ENCODE measurements around the gene SLC25A40.
"Not testable (repeated sequence)": the region's sequence is repeated elsewhere in the genome, so short reads cannot be mapped to it uniquely, and the experiment has no call there.

Gene SLC25A40

DNA sequence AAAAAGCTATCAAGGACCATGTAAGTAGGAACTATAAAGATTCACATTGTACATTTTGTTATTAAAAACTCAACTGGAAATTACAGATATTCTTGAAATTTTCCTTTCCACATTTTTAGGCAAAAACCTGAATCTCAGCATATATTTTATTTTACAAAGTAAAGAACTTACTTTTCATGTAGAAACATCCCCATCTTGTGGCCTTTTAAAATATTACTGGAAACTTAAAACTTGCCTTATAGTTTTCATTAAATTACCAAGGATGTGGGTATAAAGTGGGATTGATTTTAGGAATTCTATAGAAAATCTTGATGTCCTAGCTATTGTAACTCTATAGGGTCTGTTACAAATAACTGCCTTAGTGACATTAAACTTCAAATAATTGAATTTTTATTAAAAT, 10.7 kb upstream of the SLC25A40 start:
- H3K4me1 ChIP-seq (ENCODE audit: control insufficient read depth, insufficient read depth, low read length): no peaks in the 10 kb centered on the region
- H3K27me3 ChIP-seq (ENCODE audit: control insufficient read depth in 1 of 2, insufficient read depth in 2 of 2, low read length in 2 of 2): no peaks in the 10 kb centered on the region
- no peak overlapping the region for H3K27ac ChIP-seq (ENCODE audit: low read length)
- no peaks in the 10 kb centered on the region for H3K36me3 ChIP-seq (ENCODE audit: control insufficient read depth in 2 of 2, insufficient read depth in 2 of 2, low read length in 2 of 2)
- H3K4me3 ChIP-seq (ENCODE audit: low read length in 2 of 2): no peak overlapping the region
- H3K9me3 ChIP-seq (ENCODE audit: control insufficient read depth in 2 of 2, low read length in 2 of 2): no peaks in the 10 kb centered on the region
- H3K9ac ChIP-seq (ENCODE audit: low read length in 2 of 2): no peak overlapping the region

DNA sequence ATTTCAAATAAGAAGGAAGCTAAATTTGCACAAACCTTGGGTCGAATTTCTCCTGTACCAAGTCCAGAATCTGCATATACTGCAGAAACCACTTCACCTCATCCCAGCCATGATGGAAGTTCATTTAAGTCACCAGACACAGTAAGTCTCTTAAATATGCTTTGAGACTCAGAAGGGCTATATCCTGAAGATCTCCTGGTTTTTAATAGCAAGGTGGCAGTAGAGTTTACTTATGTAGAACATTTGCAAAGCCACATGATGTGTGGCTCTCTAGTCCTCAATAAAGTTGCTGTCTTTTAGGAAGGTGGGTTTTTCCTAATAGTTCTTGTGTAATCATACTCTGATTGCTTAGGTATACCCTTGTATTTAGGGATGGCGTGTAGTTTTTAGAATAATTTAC, 8.9 kb upstream of the SLC25A40 start:
- Histone ChIP-seq H3K27ac (ENCODE audit: low read length) (no peak overlapping the region), H3K9me3 (ENCODE audit: control insufficient read depth in 2 of 2, low read length in 2 of 2) (no peaks in the 10 kb centered on the region), H3K4me3 (ENCODE audit: low read length in 2 of 2) (no peak overlapping the region), H3K27me3 (ENCODE audit: control insufficient read depth in 1 of 2, insufficient read depth in 2 of 2, low read length in 2 of 2) (no peaks in the 10 kb centered on the region), H3K4me1 (ENCODE audit: control insufficient read depth, insufficient read depth, low read length) (no peaks in the 10 kb centered on the region), H3K9ac (ENCODE audit: low read length in 2 of 2) (no peak overlapping the region), H3K36me3 (ENCODE audit: control insufficient read depth in 2 of 2, insufficient read depth in 2 of 2, low read length in 2 of 2) (no peaks in the 10 kb centered on the region)

DNA sequence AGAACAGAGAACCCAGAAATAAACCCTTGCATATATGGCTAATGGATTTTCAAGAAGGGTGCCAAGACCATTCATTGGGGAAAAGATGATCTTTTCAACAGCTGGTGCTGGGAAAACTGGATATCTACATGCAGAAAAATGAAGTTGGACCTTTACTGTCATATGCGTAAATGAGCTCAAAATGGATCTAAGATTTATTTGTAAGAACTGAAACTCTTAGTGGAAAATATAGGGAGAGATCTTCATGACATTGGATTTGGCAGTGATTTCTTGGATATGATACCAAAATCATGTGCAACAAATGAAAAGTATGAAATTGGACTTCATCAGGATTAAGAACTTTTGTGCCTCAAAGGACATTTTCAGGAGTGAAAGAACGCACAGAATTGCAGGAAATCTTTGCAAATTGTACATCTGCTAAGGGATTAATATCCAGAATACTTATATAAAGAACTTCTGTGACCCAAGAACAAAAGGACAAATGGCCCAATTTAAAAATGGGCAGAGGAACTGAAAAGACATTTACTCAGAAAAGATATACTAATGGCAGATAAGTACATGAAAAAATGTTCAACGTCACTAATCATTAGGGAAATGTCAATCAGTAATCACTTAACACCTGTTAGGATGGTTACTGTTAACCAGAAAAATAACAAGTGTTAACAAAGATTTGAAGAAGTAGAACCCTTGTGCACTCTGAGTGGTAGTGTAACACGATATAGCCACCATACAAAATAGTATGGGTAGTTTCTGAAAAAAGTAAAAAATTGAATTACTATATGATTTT, 6.2 kb upstream of the SLC25A40 start:
- Histone ChIP-seq H3K9ac (ENCODE audit: low read length in 2 of 2) (no peak overlapping the region), H3K9me3 (ENCODE audit: control insufficient read depth in 2 of 2, low read length in 2 of 2) (no peaks in the 10 kb centered on the region), H3K4me1 (ENCODE audit: control insufficient read depth, insufficient read depth, low read length) (no peaks in the 10 kb centered on the region), H3K27me3 (ENCODE audit: control insufficient read depth in 1 of 2, insufficient read depth in 2 of 2, low read length in 2 of 2) (no peaks in the 10 kb centered on the region), H3K36me3 (ENCODE audit: control insufficient read depth in 2 of 2, insufficient read depth in 2 of 2, low read length in 2 of 2) (no peaks in the 10 kb centered on the region), H3K27ac (ENCODE audit: low read length) (no peak overlapping the region), H3K4me3 (ENCODE audit: low read length in 2 of 2) (no peak overlapping the region)

DNA sequence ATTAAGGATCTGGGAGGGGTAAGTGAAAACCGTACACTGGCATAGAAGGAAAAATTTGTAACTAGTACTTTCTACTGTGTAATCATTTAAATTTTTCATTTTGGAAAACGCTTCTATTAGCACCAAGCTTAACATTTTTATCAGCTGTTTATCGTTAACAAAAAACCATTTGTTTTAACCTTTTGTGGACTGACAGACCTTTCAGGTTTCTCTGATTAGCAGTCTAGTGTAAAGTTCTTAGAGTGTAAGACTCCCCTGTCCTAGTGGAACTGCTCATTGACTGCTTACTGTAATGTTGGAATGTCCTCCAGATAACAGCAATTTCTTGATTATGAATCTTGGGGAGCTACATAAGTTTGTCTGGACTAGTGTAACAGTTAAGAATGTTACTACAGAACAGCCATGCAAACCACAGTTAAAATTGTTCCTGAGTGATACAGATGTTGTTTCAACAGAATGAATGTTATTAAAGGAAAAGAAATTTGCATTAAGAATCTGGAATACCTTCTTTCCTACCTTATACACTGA, 2.1 kb upstream of the SLC25A40 start:
- no peaks in the 10 kb centered on the region for H3K36me3 ChIP-seq (ENCODE audit: control insufficient read depth in 2 of 2, insufficient read depth in 2 of 2, low read length in 2 of 2)
- no peak overlapping the region for H3K4me3 ChIP-seq (ENCODE audit: low read length in 2 of 2)
- peaks cover 3% of the 10 kb centered on the region for H3K4me1 ChIP-seq (ENCODE audit: control insufficient read depth, insufficient read depth, low read length)
- H3K27ac ChIP-seq (ENCODE audit: low read length): no peak overlapping the region
- no peak overlapping the region for H3K9ac ChIP-seq (ENCODE audit: low read length in 2 of 2)
- H3K27me3 ChIP-seq (ENCODE audit: control insufficient read depth in 1 of 2, insufficient read depth in 2 of 2, low read length in 2 of 2): no peaks in the 10 kb centered on the region
- no peaks in the 10 kb centered on the region for H3K9me3 ChIP-seq (ENCODE audit: control insufficient read depth in 2 of 2, low read length in 2 of 2)

DNA sequence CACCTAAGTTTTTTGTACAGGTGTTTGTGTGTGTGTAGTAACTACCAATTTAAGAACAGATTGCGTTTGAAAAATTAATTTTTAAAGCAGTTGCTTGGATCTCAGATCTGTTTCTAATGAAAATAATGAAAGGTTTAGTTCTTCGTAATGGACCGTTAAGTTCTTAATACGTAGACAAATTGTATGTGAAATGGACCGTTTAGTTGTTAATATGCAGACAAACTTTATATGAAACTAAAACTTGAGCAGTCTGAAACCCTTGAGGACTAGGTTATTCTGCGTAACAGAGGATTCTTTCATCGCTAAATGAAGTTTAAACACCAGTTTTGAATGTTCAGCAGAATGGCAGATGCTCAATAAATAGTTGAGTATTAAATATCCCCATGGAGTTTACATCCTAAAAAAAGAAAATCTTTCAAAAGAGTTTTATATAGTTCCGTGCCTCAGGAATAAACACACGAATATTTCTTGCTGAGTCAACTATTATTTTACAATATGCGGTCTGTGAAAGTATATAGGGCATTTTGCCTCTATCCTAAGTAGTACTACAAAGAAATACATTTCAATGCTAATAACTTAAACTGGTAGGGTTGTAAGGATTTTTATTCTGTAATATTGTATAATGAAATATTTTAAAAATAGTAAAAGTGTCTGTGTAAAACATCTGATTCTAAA, 1.3 kb upstream of the SLC25A40 start:
- Histone ChIP-seq H3K27ac (ENCODE audit: low read length) (peak overlapping the region; percentile 69), H3K9ac (ENCODE audit: low read length in 2 of 2) (peak overlapping the region; percentile 76 to 78), H3K36me3 (ENCODE audit: control insufficient read depth in 2 of 2, insufficient read depth in 2 of 2, low read length in 2 of 2) (no peaks in the 10 kb centered on the region), H3K4me3 (ENCODE audit: low read length in 2 of 2) (peak overlapping the region; percentile 75 to 80), H3K4me1 (ENCODE audit: control insufficient read depth, insufficient read depth, low read length) (peaks cover 3% of the 10 kb centered on the region), H3K9me3 (ENCODE audit: control insufficient read depth in 2 of 2, low read length in 2 of 2) (peaks cover 0 to under 1% of the 10 kb centered on the region in 2 donors), H3K27me3 (ENCODE audit: control insufficient read depth in 1 of 2, insufficient read depth in 2 of 2, low read length in 2 of 2) (no peaks in the 10 kb centered on the region)

DNA sequence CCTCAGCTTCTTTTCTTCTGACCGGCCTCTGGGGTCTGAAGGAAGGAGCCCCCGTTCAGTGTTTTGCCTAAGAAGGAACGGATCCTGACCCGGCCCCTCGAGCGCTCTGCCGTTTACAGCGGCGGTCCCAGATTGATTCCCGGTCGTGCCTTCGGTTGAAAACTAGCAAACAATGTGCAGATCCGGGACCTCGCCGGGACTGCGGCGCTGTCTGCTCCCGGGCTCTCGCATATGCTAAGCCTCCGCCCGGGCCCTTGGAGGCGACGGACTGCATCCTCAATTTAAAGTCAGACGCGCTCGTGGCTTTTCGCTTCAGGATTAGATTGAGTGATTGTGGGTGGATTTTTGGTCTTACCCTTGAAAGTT, 692 bp upstream of the SLC25A40 start:
- H3K4me1 ChIP-seq (ENCODE audit: control insufficient read depth, insufficient read depth, low read length): peaks cover 3% of the 10 kb centered on the region
- H3K4me3 ChIP-seq (ENCODE audit: low read length in 2 of 2): peak overlapping the region; percentile 75 to 80
- H3K27me3 ChIP-seq (ENCODE audit: control insufficient read depth in 1 of 2, insufficient read depth in 2 of 2, low read length in 2 of 2): no peaks in the 10 kb centered on the region
- H3K9me3 ChIP-seq (ENCODE audit: control insufficient read depth in 2 of 2, low read length in 2 of 2): peaks cover 0 to 2% of the 10 kb centered on the region in 2 donors
- H3K9ac ChIP-seq (ENCODE audit: low read length in 2 of 2): peak overlapping the region; percentile 76 to 78
- H3K36me3 ChIP-seq (ENCODE audit: control insufficient read depth in 2 of 2, insufficient read depth in 2 of 2, low read length in 2 of 2): no peaks in the 10 kb centered on the region
- peak overlapping the region; percentile 69 for H3K27ac ChIP-seq (ENCODE audit: low read length)

DNA sequence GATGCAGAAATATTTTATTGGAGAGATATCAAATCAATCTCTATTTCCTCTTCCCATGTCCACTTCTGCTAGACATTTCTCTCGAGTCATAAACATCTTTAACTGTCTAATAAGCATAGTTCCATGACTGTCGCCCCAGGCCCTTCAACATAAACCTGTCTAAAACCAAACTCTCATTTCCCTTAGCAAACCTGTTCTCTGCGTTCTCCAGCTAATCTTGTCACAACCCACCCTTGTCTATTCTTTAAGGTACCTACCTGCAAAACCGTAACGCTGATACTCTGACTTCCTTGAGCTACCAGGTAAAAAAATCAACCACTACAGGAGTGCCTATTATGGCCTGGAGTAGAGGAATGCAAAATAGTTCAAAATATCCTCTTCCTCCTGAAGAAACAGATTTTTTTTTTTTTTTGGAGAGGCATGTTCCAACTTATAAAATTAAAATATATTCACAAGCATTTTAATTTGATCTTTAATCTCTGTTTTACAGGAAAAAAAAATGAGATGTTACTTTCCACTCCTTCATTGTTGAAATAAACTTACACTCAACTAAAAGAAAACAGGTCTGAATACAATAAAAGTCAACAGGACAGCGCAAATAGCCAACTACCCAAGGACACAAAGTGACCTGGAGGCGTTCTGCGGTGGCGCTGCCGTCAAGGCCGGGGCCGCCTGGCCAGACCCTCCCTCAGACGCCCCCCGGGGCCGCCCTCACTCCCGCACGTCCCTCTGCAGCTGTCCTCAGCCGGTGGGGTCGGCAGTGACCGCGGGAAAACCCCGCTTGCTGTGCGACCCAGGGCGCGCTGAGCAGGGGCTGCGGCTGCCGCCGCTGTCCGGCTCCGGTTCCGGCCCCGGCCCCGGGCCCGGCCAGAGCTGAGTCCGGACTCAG, 765 bp downstream of the SLC25A40 start:
- Histone ChIP-seq H3K27ac (ENCODE audit: low read length) (peak overlapping the region; percentile 69), H3K27me3 (ENCODE audit: control insufficient read depth in 1 of 2, insufficient read depth in 2 of 2, low read length in 2 of 2) (no peaks in the 10 kb centered on the region), H3K4me3 (ENCODE audit: low read length in 2 of 2) (peak overlapping the region; percentile 75 to 80), H3K36me3 (ENCODE audit: control insufficient read depth in 2 of 2, insufficient read depth in 2 of 2, low read length in 2 of 2) (peaks cover 4% of the 10 kb centered on the region in 2 donors), H3K4me1 (ENCODE audit: control insufficient read depth, insufficient read depth, low read length) (peaks cover 3% of the 10 kb centered on the region), H3K9ac (ENCODE audit: low read length in 2 of 2) (peak overlapping the region; percentile 64 to 66), H3K9me3 (ENCODE audit: control insufficient read depth in 2 of 2, low read length in 2 of 2) (peaks cover 2 to 7% of the 10 kb centered on the region in 2 donors)

DNA sequence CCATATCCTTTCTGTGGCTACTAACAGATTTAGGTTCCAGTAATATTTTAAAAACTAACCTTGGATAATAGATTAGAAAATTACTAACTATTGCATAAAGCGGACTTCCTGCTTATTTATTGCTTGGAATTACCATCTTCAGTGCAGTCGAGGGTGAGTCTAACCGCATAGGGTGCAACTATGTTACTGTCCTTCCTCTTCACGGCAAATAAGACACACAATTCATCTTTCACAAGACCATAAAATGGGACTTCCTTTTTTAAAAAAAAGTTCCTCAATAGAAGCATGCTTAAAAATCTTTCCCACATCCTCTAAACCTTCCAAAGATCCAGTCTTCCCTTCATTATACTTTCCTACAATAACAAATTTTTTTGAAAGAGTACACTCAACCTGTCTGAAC, 2.1 kb downstream of the SLC25A40 start:
- H3K27ac ChIP-seq (ENCODE audit: low read length): no peak overlapping the region

DNA sequence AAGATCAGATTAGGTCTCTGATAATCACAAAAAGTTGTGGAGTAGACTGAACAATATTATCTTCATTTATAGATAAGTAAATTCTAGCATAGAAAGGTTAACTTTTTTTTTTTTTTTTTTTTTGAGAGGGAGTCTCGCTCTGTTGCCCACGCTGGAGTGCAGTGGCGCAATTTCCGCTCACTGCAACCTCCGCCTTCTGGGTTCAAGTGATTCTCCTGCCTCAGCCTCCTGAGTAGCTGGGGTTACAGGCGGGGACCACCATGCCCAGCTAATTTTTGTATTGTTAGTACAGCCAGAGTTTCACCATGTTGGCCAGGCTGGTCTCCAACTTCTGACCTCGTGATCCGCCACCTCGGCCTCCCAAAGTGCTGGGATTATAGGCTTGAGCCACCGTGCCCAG, 2.8 kb downstream of the SLC25A40 start:
- not testable (repeated sequence) for H3K4me1 ChIP-seq (ENCODE audit: control insufficient read depth, insufficient read depth, low read length); H3K36me3 ChIP-seq (ENCODE audit: control insufficient read depth in 2 of 2, insufficient read depth in 2 of 2, low read length in 2 of 2); H3K4me3 ChIP-seq (ENCODE audit: low read length in 2 of 2); H3K27ac ChIP-seq (ENCODE audit: low read length); H3K9ac ChIP-seq (ENCODE audit: low read length in 2 of 2); H3K9me3 ChIP-seq (ENCODE audit: control insufficient read depth in 2 of 2, low read length in 2 of 2); H3K27me3 ChIP-seq (ENCODE audit: control insufficient read depth in 1 of 2, insufficient read depth in 2 of 2, low read length in 2 of 2)

More for the DNA sequence above, 2.1 kb downstream of the SLC25A40 start:
- H3K9ac ChIP-seq (ENCODE audit: low read length in 2 of 2): no peak overlapping the region
- H3K4me1 ChIP-seq (ENCODE audit: control insufficient read depth, insufficient read depth, low read length): peaks cover 3% of the 10 kb centered on the region
- no peaks in the 10 kb centered on the region for H3K27me3 ChIP-seq (ENCODE audit: control insufficient read depth in 1 of 2, insufficient read depth in 2 of 2, low read length in 2 of 2)
- H3K36me3 ChIP-seq (ENCODE audit: control insufficient read depth in 2 of 2, insufficient read depth in 2 of 2, low read length in 2 of 2): peaks cover 4 to 7% of the 10 kb centered on the region in 2 donors
- no peak overlapping the region for H3K4me3 ChIP-seq (ENCODE audit: low read length in 2 of 2)
- H3K9me3 ChIP-seq (ENCODE audit: control insufficient read depth in 2 of 2, low read length in 2 of 2): peaks cover 2 to 9% of the 10 kb centered on the region in 2 donors

DNA sequence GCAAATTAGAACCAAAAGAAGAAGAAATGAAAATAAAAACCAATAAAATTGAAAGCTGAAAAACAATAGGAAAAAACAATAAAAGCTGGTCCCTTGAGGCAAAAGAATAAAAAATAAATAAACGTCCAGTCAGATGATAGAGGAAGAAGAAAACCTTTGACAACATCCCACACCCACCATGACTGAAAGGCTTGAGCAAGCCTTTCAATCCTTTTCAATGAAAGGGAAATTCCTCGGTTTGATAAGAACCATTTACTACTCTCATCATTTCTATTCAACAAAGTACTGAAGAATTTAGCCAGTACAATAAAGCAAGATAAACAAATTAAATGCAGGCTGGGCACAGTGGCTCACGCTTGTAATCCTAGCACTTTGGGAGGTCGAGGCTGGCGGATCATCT, 3.8 kb downstream of the SLC25A40 start:
- H3K4me3 ChIP-seq (ENCODE audit: low read length in 2 of 2): no peak overlapping the region
- H3K9me3 ChIP-seq (ENCODE audit: control insufficient read depth in 2 of 2, low read length in 2 of 2): peaks cover 2 to 9% of the 10 kb centered on the region in 2 donors
- H3K27me3 ChIP-seq (ENCODE audit: control insufficient read depth in 1 of 2, insufficient read depth in 2 of 2, low read length in 2 of 2): no peaks in the 10 kb centered on the region
- peaks cover 3% of the 10 kb centered on the region for H3K4me1 ChIP-seq (ENCODE audit: control insufficient read depth, insufficient read depth, low read length)
- H3K9ac ChIP-seq (ENCODE audit: low read length in 2 of 2): no peak overlapping the region
- peaks cover 4 to 7% of the 10 kb centered on the region in 2 donors for H3K36me3 ChIP-seq (ENCODE audit: control insufficient read depth in 2 of 2, insufficient read depth in 2 of 2, low read length in 2 of 2)
- no peak overlapping the region for H3K27ac ChIP-seq (ENCODE audit: low read length)

Measured in stomach smooth muscle (tissue), 2 donors.